ENCODE data around the gene MYLK. TPM values are rescaled to one million over a fixed set of nuclear protein-coding genes. Genes with fewer than 3 reads are reported as not detected.

MYLK gene
- total RNA-seq, 1 donor from 2014 or later, result 20.1 TPM

GRCh38 chr3:123621850-123622189 lies 262.3 kb downstream of the MYLK start:
- no peaks in the 10 kb centered on the region for H3K27me3 Mint-ChIP-seq (ENCODE audit: low read depth)
- peak overlapping the region; percentile 53 for H3K27ac Mint-ChIP-seq (ENCODE audit: unreplicated experiment)
- DNase-seq (ENCODE audit: low read depth, low spot score), result no peak
- H3K36me3 Mint-ChIP-seq (ENCODE audit: low read depth), result peaks cover 3% of the 10 kb centered on the region
- no peak for TF ChIP-seq CTCF (conservative IDR thresholded peaks at IDR 0.05)
- no peak overlapping the region for H3K4me3 Mint-ChIP-seq
- H3K4me1 Mint-ChIP-seq, result peaks cover 19% of the 10 kb centered on the region
- H3K9me3 Mint-ChIP-seq, result no peaks in the 10 kb centered on the region

GRCh38 chr3:123621186-123621849 lies 262.8 kb downstream of the MYLK start:
- H3K9me3 Mint-ChIP-seq, result no peaks in the 10 kb centered on the region
- H3K4me3 Mint-ChIP-seq, result no peak overlapping the region
- H3K27me3 Mint-ChIP-seq (ENCODE audit: low read depth), result no peaks in the 10 kb centered on the region
- H3K4me1 Mint-ChIP-seq, result peaks cover 19% of the 10 kb centered on the region
- DNase-seq (ENCODE audit: low read depth, low spot score), result no peak
- peak overlapping the region; percentile 53 for H3K27ac Mint-ChIP-seq (ENCODE audit: unreplicated experiment)
- peaks cover 3% of the 10 kb centered on the region for H3K36me3 Mint-ChIP-seq (ENCODE audit: low read depth)
- TF ChIP-seq CTCF (conservative IDR thresholded peaks at IDR 0.05), result no peak

GRCh38 chr3:123620343-123620742 lies 263.8 kb downstream of the MYLK start:
- H3K27ac Mint-ChIP-seq (ENCODE audit: unreplicated experiment), result peak overlapping the region; percentile 73
- peak overlapping the region; percentile 20 for H3K4me3 Mint-ChIP-seq
- no peaks in the 10 kb centered on the region for H3K27me3 Mint-ChIP-seq (ENCODE audit: low read depth)
- peaks cover 19% of the 10 kb centered on the region for H3K4me1 Mint-ChIP-seq
- H3K36me3 Mint-ChIP-seq (ENCODE audit: low read depth), result peaks cover 3% of the 10 kb centered on the region
- no peak for TF ChIP-seq CTCF (conservative IDR thresholded peaks at IDR 0.05)
- no peak for DNase-seq (ENCODE audit: low read depth, low spot score)
- no peaks in the 10 kb centered on the region for H3K9me3 Mint-ChIP-seq

- Mint-ChIP-seq H3K9me3 (no peaks in the 10 kb centered on the region), H3K27ac (ENCODE audit: unreplicated experiment) (peak overlapping the region; percentile 71), H3K4me3 (no peak overlapping the region), H3K4me1 (peaks cover 19% of the 10 kb centered on the region), H3K27me3 (ENCODE audit: low read depth) (no peaks in the 10 kb centered on the region), H3K36me3 (ENCODE audit: low read depth) (peaks cover 3% of the 10 kb centered on the region)
- no peak for TF ChIP-seq CTCF (conservative IDR thresholded peaks at IDR 0.05)
- no peak for DNase-seq (ENCODE audit: low read depth, low spot score)
Measured at GRCh38 chr3:123618768-123619484, 265.2 kb downstream of the MYLK start.

- Mint-ChIP-seq H3K27me3 (ENCODE audit: low read depth) (no peaks in the 10 kb centered on the region), H3K4me3 (no peak overlapping the region), H3K36me3 (ENCODE audit: low read depth) (peaks cover 7% of the 10 kb centered on the region), H3K4me1 (peaks cover 19% of the 10 kb centered on the region), H3K27ac (ENCODE audit: unreplicated experiment) (peak overlapping the region; percentile 57), H3K9me3 (no peaks in the 10 kb centered on the region)
- no peak for TF ChIP-seq CTCF (conservative IDR thresholded peaks at IDR 0.05)
- no peak for DNase-seq (ENCODE audit: low read depth, low spot score)
Measured at GRCh38 chr3:123618076-123618708, 265.9 kb downstream of the MYLK start.

All from neural crest cell (in vitro differentiated cells).